GM19328 (cell line): ENCODE results near the gene CACNG4.
"Not testable (repeated sequence)": the region's sequence is repeated elsewhere in the genome, so short reads cannot be mapped to it uniquely, and the experiment has no call there.

ENCODE experiments used
- ATAC-seq: cut with Tn5 transposase; IDR thresholded peaks from one replicate; pipeline ENCODE4 v1.9.1; 2021; ENCODE audit warnings: mild to moderate bottlenecking, moderate library complexity; ENCODE audit not compliant: unreplicated experiment

Gene CACNG4

DNA sequence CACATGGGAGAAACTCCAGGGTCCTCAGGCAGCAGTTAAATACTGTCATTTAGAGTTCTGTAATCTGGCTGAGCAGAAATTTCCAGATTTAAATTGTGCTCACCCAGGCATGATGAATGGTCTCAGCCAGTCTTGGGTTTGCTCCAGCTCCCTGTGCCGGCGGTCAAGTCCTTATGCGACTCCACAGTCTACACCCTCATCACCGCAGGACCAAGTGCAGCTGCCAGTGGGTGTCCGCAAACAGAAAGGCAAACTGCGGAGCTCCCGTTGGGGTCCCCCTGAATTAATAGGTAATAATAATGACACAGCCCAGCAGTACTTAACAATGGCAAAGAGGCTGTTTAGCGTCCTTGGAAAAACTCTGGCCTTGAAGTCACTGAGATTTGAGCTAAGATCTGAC lies 3.9 kb upstream of the CACNG4 start:
- no peak for ATAC-seq

DNA sequence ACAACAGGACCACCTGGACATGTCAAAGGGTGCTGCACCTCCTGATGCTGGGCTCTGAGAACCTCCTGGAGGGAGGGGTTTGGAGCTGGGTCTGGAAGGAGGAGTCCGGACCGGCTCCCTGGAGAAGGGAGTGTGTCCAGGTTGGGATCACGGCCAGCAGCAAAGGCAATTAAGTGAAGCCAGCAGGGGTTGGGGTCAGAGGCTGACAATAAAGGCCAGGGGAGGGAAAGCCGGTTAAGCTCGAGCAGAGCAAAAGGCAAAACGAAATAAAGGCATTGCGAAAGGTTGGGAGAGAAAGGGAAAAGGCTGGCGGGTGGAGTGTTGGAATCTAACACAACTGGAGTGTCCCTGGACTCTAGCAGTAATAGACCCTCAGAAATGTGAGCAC lies 992 bp upstream of the CACNG4 start:
- ATAC-seq = no peak

DNA sequence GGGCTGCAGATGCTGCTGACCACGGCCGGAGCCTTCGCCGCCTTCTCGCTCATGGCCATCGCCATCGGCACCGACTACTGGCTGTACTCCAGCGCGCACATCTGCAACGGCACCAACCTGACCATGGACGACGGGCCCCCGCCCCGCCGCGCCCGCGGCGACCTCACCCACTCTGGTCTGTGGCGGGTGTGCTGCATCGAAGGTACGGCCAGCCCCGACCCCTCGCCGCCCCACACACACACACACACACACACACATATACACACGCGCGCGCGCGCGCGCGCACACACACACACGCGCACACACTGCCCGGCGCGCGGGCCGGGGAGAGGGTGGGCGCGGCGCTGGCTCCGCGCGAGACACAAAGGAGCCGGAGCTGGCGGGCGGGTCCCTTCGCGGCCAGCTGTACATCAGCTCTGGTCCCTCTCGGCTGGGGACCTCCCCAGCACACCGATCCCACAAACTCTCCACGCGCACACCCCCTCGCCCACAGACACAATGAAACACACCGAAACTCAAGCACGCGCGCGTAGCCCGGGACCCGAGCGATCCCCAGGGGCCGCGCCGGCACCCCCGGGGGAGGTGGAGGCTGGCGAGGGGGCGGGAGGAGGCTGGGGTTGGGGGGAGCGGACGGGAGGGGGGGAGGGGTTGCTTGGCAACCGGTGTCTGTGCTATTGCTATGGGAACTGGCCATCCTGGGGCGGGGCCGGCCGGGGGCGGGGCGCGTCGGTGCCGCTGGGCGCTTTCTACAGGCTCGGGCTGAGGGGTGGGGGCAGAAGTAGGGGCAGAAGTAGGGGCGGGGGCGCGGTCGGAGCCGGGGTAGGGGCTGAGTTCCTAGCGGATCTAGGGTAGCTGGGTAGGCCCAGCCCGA lies 658 bp downstream of the CACNG4 start:
- ATAC-seq = no peak

DNA sequence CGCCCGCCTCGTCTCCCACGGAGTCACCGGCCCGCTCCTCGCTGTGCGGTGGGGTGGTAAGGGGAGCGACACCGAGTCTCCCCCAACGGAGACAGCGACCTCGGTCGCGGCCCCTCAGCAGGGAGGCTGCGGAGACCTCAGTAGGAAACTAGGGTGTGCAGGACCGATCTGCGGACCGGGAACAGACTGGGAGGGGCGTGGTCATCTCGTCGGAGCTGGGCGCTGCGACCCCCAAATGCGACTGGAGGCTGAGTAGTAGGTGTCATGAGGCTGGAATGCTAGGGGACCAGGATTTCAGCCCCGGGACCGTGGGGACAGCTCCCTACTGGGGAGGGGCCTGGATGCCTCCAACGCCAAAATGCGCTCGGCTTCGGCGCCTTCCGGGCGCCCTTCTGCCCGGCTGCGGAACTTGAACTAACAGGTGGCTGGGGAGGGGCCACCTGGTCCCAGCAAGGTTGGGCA lies 1.3 kb downstream of the CACNG4 start:
- ATAC-seq = no peak

DNA sequence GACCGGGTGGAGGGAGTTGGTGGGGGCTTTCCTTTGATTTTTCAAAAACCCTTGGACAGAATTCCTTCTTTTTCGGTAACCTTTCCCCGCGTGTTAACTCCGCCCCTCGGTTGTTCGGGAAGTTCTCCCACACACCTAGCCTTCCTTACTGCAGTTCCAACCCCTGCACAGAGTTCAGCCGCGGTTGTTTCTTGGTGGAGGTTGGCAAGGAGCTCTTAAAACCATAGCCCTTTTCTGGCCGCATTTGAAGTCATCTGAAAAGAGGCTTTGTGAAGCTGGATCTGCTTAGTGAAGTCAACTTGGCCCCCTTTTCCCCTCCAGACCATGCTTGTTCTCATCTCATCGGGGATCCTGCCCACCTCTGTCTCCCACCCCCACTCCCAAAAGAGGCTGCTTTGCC lies 1.8 kb downstream of the CACNG4 start:
- no peak for ATAC-seq

DNA sequence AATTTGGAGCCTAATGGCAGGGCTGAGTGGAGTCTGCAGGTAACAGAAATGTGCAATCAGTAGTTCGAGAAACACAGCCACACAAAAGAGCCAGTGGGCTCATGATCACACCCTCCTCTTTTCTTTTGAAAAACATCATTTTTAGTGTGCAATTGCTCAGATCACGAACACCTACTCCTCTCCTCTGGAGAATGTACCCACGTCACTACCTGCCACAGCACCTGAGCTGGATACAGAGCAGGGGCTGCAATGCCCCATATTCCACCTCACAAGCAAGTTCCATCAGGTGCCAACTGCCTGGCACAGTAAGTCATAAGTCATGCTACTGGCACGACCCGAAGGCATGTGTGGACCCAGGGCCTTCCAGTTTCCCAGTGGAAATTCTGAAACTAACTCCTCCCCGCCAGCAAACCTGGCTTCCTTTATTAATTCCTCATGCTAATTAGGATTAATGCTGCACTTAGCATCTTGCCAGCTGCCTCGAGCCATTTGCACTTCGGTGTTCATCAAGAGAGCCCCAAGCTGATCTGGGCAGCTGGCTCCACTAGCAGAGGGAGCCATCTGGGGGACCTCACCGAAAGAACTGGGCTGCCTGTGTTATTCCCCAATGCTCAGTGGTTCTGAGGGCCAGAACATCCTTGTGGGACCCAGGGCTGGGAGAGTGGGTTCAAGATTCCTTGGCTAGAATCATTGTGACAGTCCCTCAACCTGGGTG lies 2.4 kb downstream of the CACNG4 start:
- no peak for ATAC-seq

DNA sequence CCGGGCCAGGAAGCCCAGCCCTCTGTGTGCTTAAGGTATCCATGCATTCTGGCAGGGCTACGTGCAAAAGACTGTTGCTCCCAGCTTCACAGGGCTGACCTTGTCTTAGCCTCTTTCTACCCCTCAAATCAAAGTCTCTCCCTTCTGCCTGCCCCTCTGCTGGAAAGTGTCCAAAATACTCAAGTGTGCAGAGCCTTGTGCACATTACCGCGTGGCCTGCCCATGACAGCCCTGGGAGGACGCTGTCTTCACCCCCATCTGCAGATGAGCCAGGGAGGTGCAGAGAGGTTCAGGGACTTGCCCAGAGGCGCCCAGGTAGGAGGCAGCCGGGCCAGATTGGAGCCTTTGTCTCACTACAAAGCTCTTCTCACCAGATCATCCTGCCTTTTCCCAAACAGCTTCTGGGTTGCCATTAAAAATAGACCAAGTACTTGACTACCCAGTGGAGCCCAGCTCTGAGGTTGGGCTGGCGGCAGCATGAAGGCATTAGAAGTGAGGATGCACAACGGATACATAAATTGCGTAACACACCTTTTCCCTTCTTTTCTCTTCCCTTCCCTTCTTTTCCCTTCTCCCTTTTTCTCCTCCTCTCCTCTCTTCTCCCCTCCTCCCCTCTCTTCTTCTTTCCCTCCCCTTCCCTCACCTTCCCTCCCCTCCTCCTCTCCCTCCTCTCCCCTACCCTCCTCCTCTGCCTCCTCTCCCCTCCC lies 3.5 kb downstream of the CACNG4 start:
- no peak for ATAC-seq

DNA sequence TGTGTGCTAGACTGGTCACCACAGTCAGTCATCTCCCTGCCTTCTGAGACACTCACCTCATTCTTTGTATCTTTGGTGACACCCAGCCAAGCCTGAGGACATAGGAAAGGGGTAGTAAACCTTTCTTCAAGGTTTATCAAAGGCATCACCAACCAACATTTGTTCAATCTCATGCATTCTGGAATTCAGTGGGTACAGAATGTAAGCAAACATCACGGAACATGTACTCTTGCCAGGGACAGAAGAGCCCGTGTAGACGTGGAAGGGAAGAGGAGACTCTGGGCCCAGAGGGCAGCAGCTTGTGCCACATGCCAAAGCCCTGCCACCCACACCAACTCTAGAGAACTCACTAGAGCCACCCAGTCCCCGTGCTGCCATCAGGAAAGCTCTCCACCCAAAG lies 4.4 kb downstream of the CACNG4 start:
- ATAC-seq = no peak

DNA sequence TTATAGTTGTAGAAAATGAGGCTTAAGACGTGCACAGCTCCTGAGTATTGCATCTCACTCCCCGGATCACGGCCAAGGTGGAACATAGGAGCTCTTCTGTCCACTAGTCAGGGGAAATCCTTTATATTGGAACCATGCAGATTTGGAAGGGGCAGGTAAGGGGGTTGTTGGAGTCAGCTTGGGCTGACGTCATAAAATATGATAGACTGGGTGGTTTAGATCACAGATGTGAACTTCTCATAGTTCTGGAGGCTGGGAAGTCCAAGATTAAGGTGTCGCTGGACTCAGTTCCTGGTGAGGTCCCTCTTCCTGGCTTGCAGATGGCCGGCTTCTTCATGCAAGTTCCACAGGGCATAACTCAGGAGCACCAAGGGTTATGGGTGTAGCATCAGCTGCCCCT lies 5.6 kb downstream of the CACNG4 start:
- ATAC-seq = no peak

DNA sequence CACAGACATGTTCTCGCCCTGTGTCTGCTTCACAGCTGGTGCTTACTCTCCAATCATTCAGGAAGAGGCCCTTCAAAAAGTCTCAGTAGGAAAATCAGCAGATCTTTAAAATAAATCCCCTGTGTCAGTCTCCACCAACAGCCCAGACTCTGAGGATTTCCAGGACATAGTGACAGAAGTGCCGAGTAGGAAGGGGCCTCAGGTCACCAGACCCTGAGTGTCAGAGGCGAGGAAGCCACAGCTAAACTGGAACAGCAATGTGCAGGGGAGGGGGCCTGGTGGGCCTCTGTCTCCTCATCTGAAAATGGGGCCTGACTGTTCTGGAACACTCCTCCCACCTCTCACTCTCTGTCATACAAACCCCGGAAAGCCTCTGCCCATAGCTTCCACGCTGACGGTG lies 6.3 kb downstream of the CACNG4 start:
- ATAC-seq = no peak

DNA sequence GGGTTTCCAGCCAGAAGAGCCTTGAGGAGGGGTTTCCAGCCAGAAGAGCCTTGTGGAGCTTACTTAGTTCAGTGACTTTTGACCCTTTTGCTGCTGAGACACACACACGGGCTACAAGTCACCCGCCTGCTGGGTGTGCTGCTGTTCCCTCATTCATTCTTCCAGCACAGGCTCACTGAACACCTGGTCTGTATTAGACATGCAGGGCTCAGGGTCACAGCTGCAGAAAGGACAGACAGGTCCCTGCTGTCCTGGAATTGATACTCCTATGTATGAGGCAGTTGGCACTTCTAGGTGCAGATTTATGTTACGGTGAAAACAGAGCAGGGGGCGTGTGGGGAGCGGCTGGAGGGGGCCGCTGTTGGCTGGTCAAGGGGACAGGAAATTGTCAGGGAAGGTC lies 6.8 kb downstream of the CACNG4 start:
- ATAC-seq = no peak

DNA sequence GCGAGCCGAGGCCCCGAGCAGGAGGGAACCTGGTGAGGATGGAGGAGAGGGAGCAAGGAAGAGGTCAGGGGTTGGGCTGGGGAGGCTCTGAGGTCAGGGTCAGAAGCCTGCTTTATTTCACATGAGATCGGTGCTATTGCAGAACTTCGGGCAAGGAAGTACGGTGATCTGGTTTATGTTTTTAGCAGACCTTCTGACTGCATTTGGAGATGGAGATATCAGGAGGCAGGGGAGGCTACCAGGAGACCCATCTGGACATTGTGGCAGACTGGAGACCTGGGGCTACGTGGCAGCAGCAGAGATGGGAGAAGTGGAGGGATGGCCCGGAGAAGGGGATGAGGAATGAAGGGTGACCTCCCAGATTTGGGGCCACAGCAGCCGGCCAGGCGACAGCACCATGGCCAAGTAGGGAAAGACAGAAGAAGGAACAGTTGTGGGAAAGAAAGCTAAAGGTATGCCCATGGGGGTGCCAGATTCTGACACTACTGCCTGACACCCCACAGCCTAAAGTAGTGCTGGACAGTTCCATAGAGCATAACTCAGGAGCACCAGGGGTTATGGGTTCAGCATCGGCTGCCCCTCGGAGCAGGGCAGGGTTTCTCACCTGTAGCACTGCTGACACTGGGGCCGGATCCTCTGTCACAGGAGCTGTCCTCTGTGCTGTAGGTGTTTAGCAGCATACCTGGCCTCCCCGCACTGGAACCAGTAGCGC lies 7.4 kb downstream of the CACNG4 start:
- no peak for ATAC-seq

DNA sequence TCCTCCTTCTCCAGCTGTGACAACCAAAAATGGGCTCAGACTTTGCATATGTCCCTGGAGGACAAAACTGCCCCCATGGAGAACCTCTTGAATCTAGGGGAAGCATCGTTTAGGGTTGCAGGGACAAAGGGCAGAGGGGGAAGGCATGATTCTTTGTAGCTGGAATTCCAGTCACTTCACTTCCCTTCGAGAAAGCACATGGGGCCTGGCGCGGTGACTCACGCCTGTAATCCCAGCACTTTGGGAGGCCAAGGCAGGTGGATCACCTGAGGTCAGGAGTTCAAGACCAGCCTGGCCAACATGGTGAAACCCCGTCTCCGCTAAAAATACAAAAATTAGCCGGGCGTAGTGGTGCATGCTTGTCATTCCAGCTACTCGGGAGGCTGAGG lies 7.9 kb downstream of the CACNG4 start:
- not testable (repeated sequence) for ATAC-seq

DNA sequence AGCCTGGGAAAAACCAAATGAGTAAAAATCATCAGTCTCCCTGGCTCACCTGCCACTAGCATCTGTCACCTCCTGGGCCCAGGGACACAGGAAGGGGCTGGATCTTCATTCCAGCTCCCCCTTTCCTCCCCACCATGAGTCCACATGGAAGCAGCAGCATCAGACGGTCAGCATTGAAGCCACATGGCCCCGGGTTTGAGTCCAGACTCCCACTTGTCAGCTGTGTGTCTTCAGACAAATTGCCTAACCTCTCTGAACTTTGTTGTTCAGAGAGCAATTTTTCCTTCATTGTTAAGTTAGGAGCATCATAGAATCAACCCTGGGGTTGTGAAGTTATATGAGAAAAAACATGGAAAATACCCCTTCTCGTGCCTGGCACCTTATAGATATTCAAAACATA lies 10.7 kb downstream of the CACNG4 start:
- no peak for ATAC-seq

DNA sequence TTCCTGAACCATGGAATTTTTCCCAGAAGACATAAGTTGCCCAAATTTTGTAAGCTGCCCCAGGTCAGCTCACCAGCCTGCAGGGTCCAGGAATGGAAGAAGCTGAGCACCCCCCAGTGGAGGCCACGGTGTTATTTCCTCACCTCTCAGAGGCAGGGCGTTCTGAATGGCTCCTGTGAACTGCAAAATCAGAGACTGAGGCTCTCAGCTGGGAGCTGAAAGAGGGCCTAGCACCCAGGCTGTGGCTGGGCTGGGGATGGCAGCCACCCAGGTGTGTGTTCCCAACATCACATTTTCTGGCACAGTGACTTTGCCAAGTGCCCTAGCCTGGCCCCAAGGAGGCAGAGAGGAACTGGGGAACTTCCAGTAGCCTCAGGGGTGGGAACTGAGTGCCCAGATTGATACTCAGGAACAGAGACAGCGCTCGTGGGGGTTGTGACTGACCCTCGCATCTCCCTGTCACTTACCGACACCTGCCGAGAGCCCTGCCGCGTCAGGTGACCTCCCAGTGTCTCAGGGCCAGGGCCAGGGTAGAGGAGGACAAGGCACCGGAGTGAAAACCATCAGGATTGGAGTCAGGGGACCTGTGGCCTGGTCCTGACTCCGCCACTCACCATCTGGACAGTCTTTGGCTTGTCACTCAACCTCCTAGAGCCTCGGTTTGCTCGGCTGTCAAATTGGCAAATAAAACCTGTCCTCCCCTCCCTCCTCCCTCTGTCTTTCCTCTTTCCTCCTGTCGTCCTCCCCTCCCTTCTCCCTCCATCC lies 11.3 kb downstream of the CACNG4 start:
- no peak for ATAC-seq

DNA sequence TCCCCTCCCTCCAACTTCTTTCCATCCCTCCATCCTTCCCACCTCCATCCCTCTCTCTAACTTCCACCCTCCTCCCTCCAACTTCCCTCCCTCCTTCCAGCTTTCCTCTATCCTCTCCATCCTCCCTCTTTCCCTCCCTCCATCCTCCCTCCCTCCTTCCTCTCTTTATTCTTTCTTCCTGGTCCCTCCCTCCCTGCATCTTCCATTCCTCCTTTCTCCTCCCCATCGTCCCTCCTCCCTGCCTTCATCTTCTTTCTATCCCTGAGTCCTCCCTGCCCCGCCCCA lies 11.8 kb downstream of the CACNG4 start:
- no peak for ATAC-seq

DNA sequence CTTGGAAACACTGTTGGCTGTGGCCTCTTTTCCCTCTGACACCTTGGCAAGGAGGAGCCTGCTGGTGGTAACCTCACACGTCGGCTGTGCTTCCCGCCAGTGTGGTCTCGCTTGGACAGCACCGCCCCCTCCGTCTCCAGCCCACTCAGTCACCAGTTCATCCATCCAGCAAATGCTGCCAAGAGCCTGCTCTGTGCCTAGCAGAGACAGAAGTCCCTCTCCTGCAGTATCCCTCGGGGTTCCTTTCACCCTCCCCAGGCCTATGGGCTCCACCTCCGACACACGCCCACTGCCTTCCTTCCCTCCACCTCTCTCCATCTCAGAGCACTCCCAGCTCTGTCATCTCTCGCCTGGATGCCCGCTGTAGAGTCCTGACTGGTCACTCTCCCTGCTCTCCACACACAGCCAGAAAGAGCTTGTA lies 12.3 kb downstream of the CACNG4 start:
- ATAC-seq = no peak

DNA sequence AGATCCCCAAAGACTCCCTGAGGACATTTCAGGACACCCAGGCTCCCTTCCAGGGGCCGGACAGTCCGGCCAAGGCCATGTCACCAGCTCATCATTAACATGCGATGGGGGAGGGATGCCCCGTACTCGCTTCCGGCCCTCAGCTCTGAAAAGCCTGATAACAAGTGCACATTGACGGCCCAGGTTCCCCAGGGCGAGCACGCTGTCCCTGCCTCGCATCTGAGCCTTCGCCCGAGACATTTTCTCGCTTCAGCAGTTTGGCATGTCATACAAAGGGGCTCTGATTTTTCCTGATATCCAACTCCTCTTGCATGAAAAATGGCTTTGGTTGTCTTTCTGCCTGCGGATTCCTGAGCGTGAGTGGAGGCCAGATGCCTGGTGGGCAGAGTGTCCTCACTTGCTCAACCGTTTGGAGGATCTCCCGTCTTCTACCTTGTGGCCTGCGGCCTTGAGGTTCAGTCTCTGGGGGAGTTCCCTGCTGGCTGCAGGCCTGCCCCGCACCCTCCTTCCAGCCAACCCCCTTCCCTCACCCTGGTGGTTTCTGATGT lies 14.1 kb downstream of the CACNG4 start:
- no peak for ATAC-seq

DNA sequence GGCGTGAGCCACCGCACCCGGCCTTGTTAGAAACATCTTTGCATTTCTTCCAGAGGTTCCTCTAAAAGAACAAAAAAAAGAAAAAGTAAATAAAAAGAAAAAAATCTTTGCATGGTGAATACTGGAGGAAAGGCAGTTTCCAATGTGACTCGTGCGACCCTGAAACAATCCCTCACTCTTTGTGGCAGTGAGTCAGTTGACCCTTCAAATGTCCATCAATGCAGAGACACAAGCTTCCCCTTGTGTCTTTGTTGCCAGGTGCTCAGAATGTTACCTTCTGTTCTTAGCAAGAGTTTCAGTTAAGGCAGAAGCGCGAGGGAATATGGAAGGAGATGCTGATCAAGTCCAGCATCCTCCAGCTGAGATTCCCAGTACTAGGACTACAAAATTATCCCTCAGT lies 16.4 kb downstream of the CACNG4 start:
- ATAC-seq = no peak

DNA sequence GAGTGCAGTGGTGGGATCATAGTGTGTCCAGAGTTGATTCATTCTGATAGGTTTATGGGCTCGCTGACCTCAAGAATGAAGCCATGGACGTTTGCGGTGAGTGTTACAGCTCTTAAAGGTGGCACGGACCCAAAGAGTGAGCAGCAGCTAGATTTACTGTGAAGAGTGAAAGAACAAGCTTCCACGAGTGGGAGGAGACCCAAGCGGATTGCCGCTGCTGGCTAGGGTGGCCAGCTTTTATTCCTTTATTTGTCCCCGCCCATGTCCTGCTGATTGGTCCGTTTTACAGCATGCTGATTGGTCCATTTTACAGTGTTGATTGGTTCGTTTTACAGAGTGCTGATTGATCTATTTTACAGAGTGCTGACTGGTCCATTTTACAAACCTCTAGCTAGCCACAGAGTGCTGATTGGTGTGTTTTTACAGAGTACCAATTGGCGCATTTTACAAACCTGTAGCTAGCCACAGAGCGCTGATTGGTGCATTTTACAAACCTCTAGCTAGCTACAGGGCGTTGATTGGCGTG lies 17.5 kb downstream of the CACNG4 start:
- no peak for ATAC-seq
